Globus pallidus (tissue), 1 donor: ENCODE measurements around the gene LRRC3B.
"Not testable (repeated sequence)": the region's sequence is repeated elsewhere in the genome, so short reads cannot be mapped to it uniquely, and the experiment has no call there.

ENCODE experiments used
- DNase-seq: peaks from one replicate; pipeline ENCODE4 v3.0.0-alpha.2; 2015; ENCODE audit warnings: low spot score

The LRRC3B gene

DNA sequence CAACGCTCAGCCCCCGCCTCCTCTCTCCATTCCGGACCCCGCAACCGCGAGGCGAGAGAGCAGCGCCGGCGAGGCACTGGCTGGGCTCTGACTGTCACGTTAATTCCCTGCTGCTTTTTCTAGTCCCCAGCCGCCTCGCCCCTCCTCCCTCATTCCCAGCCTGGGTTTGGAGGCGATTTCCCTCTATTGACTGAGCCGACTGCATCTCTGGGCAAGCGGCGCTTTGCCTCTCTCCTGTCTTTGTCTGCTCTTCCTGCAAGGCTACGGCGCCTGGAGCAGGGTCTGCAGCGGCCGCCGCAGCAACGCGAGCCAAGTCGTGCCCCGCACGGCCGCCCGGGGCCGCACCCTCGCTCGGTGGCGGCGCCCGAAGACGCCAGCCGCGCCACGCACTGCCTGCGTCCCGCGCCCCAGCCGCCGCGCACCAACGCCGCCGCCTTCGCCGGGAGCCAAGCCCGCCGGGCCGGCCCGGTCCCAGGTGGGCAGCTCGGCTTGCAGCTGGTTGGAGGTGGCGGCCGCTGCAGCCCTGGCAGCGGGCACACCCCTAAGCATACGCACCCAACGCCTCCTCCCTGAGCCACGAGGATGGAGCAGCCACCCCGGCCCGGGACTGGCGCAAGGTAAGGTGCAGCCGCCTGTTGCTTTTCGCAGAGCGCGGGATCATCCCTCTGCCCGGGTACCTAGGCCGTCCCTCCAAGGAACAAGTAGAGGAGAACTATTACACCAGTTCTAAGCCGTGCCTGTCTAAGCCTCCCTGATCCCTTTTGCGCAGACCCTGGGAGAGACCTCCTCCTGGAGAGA lies at the start of gene LRRC3B:
TSS of gene LRRC3B (plus strand) at position 152 of the 798 bp plus-strand sequence. CDS start 86,901 bp downstream, outside the sequence.
- no peak for DNase-seq

DNA sequence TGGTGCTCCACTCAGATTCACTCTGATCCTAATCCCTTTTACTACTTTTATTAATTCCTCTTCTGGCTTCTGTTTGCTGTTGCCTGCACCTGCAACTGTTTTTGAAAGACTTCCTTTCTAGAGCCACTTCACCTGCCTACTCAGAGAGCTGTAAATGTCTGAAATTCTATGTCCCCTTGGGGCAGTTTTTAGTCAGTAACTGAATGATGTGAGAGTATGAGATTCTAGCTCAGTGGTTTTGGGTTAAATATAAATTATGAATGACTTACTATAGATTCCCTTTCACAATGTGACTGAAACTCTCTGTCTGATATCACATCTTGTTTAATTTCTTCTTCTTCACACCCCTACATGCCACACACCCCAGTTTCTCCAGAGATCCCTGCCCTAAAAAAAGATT lies 47.8 kb upstream of the LRRC3B start:
- no peak for DNase-seq

- DNase-seq = no peak
Observed at GRCh38 chr3:26579116-26579515, 43.5 kb upstream of the LRRC3B start.

DNA sequence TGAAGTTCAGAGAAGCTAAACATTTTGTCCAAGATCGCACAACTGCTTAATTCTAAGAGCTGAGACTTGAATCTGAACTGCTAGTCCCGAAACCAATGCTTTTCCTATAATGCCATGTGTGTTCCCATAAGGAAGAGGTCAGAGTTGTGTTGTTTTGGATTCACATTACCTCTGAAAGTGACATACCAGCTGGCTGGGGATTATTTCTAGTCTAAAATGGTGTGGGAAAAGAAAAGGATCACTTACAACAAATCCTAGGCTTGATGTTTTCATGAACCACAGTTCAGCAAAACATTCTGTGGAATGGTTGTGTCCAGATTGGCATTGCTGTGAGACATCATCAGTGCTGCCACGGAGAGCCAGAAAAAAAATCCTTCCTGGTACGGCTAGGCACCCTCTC lies 35.0 kb upstream of the LRRC3B start:
- DNase-seq = no peak

GRCh38 chr3:26588931-26589330 lies 33.6 kb upstream of the LRRC3B start:
- no peak for DNase-seq

DNA sequence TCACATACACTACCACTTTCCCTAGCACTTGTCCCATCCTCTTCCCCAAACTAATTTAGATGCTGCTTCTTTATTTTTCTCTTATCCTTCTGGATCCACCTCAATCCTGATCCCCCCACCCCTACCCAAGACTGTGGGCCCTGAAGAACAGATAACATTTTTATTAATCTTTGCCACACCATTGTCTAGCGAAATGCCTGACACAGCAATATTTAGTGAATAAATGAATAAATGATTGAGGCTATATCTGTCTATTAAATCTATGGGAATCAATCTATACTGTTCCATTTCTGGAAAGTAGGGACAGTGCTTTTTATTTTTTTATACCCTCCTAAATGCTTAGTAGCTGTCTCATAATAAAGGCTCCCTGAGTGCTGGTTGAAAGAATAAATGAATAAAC lies 32.9 kb upstream of the LRRC3B start:
- DNase-seq = no peak

DNA sequence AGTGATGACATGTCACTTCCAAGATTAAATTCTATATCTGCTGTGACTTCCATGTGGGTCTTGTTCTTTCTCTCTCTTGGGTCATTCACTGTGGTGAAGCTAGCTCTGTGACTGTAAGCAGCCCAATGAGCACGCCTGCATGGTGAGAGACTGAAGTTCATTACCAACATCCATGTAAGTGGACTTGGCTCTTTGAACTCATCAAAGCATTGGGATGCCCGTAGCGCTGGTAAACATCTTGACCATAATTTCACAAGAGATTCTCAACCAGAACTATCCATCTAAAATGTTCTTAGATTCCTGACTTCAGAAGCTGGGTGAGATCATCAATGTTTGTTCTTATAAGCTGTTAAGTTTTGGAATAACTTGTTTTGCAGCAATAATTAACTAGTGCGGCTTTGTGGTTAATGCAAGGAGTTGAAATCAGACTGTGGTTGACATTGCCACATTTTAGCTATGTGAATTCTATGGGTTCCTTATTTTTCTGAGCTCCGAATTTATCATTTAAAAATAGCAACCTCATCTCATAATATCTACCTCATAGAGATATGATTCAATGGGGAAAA lies 31.6 kb upstream of the LRRC3B start:
- DNase-seq = no peak

DNA sequence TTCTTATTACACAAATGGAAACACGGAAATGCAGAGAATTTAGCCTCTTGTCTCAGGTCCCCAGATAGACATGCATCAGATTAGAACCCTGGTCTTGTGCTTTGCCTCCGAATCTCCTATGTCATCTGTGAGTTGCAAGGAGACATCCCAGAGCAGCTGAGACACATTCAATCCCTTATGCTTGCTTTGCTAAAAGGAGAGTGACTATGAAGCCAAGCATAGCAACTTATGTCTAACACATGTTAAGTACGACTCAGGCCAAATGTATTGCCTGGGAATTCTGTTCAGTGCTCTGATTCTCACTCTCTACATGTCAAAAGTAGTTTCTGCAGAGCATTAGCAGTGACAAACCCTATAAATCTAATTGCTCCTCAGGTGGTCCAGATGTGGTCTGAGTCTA lies 30.6 kb upstream of the LRRC3B start:
- no peak for DNase-seq

DNA sequence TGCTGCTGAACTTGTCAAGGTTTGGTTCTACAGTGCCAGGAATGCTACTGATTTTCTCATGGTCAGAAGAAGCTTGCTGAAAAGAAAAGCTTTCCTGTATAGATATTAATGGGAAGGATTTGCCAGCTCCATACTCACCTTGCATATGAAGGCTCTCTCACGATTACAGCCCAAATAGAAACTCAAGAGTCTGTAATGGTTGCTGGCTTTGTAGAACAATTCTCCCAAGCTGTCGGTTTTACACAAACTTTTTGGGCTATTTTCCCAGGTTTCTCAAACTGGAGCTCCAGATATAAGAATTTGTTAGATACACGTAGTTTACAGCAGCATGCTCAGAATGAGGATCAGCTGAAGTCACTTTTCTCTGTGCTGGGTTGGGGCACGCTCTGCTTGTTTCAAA lies 30.1 kb upstream of the LRRC3B start:
- DNase-seq = no peak

DNA sequence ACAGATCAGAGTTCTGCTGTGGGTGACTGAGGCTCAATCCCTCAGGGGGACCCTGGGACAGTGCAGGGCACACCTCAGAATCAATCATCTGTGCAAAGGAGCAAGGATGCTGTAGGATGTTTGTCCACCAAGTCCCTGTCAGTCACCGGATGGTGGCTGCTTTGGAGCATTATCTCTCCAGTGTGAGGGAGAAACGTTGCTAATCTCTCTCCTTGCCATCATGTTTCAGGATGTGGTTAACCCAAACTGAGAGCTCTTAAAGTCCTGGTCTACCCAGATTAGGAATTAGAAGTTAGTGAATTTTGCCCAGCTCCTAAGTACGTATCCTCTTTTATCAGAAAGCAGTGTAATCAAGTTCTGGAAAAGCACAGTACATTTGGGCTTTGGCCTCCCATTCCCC lies 26.2 kb upstream of the LRRC3B start:
- DNase-seq = no peak

DNA sequence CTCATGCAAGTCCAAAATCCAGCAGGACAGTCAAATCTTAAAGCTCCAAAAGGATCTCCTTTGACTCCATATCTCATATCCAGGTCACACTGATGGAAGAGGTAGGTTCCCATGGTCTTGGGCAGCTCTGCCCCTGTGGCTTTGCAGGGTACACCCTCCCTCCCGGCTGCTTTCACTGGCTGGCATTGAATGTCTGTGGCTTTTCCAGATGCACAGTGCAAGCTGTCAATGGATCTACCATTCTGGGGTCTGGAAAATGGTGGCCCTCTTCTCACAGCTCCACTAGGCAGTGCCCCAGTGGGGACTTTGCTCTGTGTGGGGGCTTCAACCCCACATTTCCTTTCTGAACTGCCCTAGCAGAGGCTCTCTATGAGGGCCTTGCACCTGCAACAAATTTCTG lies 19.3 kb upstream of the LRRC3B start:
- DNase-seq = not testable (repeated sequence)

DNA sequence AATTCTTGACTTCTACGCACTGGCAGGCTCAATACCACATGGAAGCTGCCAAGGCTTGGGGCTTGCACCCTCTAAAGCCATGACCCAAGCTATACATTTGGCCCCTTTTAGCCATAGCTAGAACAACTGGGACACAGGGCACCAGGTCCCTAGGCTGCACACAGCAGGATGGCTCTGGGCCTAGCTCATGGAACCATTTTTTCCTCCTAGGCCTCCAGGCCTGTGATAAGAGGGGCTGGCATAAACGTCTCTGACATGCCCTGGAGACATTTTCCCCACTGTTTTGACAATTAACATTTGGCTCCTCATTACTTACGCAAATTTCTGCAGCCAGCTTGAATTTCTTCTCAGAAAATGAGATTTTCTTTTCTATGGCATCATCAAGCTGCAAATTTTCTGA lies 18.8 kb upstream of the LRRC3B start:
- not testable (repeated sequence) for DNase-seq

DNA sequence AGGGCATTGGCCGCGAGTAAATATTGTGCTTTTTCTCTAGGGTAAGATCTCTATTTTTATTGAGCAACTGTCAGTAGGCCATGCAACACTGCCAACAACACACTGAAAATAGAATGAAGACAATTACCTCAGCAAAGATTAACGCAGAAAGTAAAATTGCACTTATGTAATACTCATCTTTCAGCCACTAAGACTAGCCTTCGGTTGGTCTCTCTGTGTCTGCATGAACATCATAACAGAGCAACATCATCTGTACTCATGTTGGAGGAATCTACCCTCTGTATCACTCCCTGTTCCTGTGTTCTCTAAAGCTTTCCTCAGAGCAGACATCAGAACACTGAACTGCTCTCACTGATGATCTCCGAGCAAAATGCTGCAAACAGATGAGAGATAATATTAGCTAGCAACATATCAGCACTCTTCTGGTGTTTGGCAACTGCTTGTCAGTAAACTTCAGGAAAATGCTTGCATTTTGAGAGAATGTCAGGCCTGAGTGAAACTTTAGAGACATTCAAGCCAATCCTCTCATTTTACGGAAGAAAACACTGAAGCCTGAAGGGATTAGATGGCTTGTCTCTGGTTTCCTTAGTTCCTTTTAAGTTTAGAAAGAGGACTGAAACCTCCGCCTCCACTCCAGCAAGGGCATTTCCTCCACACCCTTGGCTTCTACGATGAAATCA lies 8.4 kb upstream of the LRRC3B start:
- no peak for DNase-seq

DNA sequence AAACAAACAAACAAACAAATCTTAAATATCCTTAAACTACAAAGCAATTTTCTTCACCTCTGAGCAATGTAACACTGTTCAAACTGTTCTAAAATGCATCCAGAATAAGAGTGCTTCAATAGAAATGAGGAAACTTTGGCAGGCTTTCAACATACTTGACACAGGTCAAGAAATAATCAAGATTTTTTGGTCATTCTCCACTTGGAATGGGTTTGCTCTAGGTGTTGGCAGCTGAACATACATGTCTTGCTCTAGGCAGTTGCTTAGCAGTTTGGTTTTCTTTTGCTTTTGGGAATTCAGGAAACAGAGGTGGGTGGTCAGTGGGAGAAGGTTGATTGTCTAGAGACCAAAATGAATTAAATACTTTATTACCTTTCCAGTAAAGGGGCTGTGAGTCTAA lies 1.4 kb upstream of the LRRC3B start:
- no peak for DNase-seq

- no peak for DNase-seq
Observed at GRCh38 chr3:26621906-26622620, 509 bp upstream of the LRRC3B start.

DNA sequence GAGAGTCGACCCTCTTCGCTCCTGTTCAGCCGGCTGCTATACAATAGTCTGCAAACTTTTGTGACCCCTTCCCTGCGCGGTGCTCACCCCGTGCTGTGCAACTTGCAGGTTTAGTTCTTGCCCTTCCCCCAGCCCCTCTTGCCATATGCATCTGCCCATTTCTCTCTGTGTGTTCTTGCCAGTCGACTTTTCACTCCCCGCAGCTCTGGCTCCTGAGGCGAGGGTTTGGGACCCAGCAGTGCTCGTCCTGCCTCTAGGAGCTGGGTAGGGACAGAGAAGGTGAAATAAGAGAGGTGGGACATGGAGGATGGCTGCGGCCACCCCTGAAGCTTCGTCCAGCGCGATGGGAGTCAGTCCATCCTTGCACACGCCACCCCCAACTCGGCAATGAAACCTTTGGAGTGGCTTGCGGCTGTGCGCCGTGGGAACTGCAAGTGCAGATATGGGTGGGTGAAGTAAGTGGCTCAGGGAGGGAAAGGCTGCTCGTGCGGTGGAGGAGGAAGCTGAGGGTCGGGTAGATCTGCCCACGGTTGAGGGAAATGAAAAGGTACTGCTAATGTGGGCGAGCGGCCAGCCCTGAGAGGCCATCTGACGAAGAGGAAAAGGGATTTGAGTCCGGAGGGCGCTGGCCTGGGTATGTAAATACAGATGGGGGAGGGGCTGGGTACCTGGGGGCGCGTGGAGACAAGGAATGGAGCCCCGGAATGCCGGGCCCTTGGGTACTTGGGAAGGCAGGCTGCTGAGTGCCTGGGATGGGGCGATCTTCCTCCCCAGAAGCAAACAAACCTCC lies 1.0 kb downstream of the LRRC3B start:
- DNase-seq = no peak

DNA sequence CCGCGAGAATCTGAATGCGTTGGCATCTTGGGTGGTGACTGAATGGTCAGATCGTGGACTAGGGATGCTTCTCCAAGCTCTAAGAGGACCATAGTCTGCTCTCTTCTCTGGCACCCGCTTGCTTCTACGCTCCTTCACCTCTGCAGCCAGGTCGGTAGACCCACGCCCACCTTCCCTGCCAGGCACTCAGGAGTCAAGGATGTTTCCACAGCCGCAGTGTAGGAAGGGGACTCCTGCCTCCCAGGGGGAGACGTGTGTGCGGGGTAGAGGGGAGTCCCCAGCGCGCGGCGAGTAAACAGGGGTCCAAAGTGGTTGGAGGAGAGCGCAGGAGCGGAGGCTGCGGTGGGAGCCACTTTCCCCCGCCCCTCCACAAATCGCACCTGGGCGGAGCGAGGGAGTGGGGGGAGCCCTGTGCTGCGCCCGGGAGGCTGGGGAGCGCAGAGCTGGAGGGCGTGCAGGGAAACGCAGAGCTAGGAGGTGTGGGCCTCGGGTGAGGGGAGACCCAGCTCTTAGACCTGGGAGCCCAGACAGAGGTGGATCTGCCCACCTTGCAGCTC lies 1.7 kb downstream of the LRRC3B start:
- no peak for DNase-seq

- no peak for DNase-seq
Observed at GRCh38 chr3:26625187-26625586, 2.6 kb downstream of the LRRC3B start.

DNA sequence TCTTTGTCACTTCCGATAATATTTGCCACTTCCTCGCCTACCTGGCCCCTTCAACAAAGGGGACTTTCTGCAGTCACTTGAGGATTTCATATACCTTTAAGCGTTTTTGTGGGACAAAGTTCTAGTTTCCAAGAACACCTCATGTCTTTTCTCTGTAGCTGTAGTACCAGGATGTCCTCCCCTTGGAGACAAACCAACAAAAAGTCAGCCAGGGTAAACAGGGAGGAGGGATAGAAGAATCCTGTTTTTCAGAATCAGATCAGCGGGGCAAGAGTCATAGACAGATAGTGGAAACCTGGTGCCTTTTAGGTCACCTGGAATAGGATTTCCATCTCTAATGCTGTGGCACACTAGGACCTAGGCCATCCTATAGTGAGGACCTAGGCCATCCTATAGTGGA lies 4.5 kb downstream of the LRRC3B start:
- DNase-seq = no peak

DNA sequence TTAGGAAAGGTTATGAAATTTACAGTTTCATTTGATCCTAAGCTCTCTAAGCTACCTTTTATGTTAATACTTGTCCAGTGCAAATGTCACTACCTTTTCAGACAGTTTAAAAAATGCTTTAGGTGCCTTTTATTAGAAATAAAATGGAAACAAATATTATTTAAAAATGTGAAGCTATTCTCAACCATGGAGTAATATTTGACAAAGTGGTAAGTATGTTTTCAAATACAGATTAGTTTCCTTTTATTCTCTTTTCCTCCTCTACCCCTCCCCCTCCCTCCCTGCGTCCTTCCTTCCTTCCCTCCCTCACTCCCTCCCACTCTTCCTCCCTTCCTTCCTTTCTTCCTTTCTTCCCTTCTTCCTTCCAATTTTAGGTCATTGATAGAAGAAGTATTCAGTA lies 6.3 kb downstream of the LRRC3B start:
- DNase-seq = no peak

DNA sequence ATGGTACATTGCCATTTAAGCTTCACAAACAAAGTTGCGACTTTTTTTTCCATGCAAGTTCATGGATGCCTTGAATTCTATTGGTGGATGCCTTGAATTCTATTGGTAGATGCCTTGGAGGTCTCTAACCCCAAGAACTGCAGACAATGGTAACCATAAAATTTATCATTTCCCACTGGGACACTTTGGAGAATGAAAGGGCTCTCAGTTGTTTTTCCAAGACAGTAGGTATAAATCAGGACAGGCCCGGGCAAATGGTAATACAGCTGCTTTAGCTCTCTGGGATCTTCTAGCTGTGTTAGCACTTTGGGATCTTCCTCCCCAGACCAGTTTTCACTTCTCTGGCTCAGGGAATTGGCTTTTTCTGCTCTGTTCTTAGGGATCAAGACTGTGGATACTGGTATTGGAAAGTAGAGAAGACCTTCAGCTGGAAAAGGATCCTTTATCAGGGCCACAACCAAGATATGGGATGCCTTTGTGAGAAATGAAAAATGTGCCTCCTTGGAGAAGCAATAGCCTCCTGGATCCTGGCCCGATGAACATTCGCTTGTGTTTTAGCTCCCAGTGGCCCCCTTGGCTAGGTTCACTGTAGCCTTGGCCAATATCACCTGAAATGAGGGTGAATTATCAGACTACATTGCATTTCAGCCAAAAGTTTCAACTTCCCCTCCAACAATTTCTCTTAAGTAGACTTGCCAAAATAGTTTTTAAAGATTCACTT lies 8.3 kb downstream of the LRRC3B start:
- no peak for DNase-seq
